GM18508 (cell line): Measurements from ENCODE around the gene MIGA1.
"Not testable (repeated sequence)": the region's sequence is repeated elsewhere in the genome, so short reads cannot be mapped to it uniquely, and the experiment has no call there.

Source experiments
- ATAC-seq: cut with Tn5 transposase; IDR thresholded peaks from one replicate; pipeline ENCODE4 v1.9.1; 2021; ENCODE audit warnings: moderate number of reproducible peaks; ENCODE audit not compliant: insufficient read depth, unreplicated experiment

Gene MIGA1

DNA sequence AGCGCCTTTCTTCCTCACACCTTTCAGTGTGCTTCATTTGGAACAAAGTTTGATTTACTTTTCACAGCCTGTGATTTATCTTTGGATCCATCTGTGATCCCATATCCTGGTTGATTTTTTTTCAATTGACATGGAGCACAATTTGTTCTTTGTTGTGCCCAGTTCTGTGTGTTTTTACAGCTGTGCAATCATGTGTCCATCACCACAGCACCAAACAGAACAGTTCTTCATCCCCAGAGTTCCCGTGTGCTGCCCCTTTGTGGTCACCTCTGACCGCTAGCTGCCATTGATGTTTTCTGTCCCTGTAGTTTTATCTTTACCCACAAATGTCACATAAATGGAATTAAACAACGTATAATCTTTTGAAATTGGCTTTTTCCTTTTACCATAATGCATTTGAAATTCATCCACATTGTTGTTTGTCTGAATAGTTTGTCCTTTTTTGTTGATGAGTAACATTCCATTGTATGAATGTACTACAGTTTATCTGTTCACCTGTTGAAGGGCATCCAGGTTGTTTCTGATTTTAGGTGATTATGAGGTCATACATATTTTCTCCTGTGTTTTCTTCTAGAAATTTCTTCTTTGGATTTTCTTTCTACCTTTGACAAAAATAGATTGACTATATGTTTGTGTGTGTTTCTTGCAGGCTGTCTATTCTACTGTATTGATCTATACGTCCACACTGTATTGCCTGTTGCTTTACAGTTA is 17.4 kb downstream of the MIGA1 start:
- ATAC-seq: no peak

DNA sequence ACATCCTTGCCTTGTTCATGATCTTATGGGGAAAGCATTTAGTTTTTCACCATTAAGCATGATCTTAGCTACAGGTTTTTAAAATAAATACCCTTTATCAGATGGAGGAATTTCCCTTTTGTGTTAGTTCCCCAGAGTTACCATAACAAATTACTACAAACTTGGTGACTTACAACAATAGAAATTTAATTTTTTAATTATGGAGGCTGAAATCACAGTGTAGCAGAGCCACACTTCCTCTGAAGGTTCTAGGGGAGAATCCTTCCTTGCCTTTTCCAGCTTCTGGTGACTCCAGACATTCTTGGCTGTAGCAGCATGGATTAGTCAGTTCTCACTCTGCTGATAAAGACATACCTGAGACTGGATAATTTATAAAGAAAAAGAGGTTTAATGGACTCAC is 18.5 kb downstream of the MIGA1 start:
- no peak for ATAC-seq

DNA sequence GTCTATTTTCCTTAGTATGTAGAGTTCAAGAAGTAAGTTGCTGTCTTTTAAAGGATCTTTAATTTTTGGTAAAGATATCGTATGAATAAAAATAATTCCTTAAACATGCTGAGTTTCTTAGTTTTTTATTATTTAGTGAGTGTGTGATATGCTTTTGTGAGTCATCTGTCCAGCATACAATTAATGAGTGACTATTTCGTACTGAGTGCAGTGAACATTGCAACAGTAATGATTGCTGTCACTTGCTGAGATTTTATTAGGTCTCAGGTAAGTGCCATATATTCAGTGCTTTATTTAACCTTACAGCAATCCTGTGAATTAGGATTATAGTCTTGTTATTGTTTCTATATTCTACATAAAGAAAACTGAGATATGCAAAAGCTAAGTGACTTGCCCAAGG is 22.6 kb downstream of the MIGA1 start:
- ATAC-seq: no peak

DNA sequence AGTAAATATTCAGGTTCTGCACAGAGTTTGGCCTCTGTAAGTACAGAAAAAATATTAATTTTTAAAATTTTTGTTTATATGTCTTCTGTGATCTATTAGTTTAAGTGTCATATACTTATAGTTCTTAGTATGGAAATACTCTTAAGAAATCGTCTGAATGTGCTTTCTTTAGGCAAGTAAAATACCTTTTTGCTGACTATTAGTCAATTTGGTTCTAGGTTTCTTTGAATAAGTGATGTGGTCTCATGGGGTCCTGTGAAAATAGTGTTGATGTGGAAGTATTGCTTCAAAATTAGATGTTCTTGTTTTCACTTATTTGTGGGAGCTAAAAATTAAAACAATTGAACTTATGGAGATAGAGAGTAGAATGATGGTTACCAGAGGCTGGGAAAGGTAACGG is 23.9 kb downstream of the MIGA1 start:
- ATAC-seq: no peak

DNA sequence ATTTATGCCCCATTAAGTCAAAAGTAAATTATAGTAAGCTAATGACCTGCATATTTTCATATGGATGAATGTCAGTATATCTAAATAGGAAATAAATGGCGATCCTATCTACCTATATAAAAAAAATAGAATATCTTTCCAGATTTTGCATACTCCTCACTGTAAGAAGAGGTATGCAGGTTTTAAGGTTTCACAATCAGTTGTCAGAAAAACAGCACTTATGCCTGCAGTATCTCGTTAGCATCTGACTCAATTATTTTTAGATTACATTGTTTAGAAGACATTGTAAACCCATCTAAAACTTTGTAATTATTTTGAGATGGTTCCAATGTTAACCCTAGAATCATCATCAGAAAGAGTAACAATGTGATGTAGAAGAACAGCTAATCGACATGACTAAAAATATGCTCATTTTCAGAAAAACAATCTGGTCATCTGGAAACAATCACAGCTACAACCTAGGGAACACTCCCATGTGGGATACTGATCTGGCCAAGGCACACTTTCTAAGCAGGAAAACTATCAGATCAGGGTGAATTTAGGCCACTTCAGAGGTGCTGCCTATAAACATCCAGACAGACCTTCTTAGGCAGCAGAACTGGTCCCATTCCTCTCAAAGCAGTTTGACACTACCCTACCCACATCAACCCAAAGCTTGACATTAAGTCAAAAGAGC is 30.5 kb downstream of the MIGA1 start:
- not testable (repeated sequence) for ATAC-seq

DNA sequence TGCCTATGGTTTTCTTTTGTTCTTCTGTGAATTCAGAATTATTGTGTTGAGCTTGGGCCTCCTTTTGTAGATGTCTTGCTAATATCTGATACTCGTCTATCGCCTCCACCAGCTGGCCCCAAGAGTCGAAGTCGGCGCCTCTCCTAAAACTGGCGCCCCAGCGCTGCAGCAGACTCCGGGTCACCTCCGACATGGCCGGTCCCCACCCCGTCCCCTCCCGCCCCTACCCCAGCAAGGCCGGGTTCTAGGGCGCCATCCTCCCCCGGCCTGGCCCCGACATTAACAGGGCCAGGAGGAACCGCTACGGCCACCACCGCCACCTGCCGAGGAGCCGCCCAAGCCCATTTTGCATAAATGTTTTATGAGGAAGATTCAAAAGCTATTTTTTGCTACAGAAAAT is 32.1 kb downstream of the MIGA1 start:
- ATAC-seq: not testable (repeated sequence)

DNA sequence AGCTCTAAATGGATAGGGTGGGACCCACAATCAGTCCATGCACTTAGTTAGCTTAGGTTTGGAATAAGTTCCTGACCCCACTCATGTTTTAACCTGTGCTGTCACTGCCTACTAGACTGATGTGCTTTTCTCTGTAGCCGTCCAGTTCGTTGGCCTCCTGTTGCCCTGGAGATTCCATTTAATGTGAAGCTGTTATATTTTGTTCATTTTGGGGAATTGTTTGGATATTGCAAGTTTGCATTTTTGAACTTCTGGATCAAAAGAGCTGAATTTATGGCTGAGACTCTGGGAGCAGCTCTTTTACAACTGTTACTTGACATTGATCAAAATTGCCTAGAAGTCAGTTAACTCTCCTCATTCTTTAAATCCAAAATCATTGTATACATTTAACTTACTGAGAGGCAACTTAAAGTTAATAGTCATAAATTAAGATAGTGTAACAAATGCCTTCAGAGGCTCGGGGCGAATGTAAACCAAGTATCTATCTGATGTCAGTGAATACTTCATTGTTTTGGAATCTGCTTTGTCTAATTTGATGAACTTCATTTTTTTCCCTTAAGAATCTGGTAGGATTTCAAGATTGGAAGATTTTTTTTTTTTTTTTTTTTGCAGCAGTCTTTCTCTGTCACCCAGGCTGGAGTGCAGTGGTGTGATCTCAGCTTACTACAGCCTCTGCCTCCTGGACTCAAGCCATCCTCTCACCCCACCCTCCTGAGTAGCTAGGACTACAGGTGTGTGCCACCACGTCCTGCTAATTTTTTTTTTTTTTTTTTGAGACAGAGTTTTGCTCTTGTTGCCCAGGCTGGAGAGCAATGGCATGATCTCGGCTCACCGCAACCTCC is 38.1 kb downstream of the MIGA1 start:
- ATAC-seq: no peak

DNA sequence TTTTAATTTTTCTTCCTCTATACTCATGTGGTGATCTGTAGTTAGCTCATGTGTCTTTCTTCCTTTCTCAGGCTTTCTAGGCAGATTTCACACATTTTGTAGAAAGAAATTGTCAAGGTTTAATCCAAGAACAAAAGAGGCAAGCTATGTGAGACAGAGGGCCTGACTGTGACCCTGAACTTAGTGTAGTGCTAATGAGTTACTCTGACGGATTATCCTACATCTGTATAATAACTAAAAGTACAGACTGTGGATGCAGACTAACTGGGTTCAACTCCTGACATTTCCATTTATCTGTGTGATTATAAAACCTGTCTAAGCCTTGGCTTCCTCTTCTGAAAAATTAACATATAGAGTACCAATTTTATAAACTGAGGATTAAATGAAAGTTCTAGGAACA is 40.7 kb downstream of the MIGA1 start:
- no peak for ATAC-seq

DNA sequence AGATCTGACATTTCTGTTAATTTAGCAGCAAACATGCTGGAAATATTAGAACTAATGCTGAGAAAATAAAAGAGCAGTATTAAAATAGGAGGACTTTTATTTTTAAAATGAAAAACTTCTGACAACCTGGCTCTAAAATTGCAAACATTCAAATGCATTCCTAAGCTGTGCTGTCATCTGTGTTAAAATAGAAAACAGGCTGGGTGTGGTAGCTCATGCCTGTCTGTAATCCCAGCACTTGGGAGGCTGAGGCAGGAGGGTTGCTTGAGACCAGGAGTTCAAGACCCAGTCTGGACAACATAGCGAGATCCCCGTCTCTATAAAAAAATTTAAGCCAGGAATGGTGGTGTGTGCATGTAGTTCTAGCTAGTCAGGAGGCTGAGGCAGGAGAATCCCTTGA is 44.6 kb downstream of the MIGA1 start:
- ATAC-seq: no peak

DNA sequence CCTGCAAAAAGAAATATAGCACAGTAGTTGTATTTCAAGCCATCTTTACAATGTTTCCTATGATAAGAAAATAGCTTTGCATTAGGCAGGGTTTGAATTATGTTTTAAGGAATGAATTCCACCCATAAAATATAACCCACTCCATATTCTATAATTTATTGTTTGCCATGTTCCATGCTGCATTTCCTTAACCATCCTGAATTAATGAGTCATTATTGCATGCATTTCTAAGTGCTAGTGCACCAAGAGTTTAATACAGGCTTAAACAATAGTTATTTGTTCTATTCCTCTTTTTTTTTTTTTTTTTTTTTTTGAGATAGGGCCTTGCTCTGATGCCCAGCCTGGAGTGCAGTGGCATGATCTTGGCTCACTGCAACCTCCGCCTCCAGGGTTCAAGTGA is 45.2 kb downstream of the MIGA1 start:
- ATAC-seq: no peak

DNA sequence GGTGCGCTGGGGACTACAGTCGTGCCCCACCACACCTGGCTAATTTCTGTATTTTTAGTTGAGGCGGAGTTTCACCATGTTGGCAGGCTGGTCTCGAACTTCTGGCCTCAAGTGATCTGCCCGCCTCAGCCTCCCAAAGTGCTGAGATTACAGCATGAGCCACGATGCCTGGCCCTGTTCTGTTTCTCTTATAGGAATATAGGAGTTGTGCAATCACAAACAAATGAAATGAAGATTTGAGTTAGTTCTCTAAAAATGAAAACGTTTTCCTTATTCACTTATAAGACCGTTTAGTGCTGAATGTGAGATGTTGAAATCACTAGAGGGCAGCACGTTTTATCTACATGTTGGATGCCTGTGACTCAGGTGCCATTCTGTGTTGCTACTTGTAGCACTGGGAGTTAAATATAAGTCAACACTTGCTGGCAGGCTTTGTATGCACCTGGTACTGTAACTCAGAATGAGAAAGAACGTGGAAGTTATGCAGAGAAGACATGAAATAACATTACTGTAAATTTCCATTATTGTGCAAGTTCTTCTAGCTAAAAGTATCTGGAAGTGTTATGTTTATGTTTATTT is 45.8 kb downstream of the MIGA1 start:
- no peak for ATAC-seq

DNA sequence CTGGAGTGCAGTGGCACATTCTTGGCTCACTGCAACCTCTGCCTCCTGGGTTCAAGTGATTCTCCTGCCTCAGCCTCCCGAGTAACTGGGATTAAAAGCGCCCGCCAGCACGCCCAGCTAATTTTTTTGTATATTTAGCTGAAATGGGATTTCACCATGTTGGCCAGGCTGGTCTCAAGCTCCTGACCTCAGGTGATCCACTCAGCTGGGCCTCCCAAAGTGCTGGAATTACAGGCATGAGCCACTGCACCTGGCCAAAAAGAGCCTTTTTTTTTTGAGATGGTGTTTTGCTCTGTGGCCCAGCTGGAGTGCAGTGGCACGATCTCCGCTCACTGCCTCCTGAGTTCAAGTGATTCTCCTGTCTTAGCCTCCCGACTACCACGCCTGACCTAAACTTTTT is 47.4 kb downstream of the MIGA1 start:
- ATAC-seq: not testable (repeated sequence)

DNA sequence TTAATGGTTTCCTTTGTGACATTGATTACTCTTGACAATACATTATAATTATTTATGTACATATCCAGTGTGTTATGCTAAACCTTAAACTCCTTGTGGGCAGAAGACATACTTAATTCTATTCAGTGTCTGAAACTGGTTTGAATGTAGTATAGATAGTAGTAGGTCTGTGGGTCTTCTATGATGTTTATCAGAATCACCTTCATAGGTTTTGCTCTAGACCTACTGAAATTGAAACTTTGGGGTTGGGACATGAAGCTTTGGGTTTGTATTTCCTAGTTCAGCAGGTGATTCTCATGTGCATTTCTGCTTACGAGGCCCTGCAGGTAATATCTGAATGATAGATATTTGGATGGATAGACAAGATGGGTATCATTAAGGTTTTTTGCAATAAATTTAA is 48.6 kb downstream of the MIGA1 start:
- no peak for ATAC-seq

DNA sequence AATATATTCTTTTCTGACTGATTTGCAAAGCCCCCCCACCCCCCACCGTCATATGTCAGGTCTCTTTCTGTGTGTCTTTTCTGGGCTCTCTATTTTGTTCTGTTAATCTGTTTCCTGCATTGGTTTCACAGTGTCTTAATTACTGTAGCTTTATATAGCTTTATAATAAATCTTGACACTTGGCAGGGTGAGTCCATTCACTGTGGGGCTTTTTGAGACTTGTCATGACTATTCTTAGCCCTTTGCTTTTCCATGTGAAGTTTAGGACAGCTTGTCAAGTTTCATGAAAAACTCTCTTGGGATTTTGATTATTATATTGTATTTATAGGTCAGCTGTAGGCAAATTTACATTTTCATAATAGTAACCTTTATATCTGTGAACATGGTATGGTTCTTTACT is 50.4 kb downstream of the MIGA1 start:
- no peak for ATAC-seq

DNA sequence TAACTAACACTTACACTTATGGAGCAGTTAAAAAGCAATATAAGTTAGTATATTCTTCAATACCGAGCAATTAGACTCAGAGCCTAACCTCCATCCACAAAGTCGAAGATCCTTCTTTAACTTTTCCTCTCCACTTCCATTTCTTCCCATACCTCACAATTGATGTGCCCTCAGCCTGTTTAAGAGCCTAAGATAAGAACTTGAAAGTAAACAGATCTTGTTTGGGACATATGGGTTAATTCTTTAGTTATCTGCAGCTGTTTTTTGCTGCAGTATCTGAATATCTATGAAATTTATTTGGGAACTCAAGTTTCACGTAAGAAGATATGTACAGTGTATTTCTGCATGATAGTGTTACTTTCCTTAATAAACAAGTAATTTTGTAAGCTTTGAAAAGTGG is 51.5 kb downstream of the MIGA1 start:
- ATAC-seq: no peak

DNA sequence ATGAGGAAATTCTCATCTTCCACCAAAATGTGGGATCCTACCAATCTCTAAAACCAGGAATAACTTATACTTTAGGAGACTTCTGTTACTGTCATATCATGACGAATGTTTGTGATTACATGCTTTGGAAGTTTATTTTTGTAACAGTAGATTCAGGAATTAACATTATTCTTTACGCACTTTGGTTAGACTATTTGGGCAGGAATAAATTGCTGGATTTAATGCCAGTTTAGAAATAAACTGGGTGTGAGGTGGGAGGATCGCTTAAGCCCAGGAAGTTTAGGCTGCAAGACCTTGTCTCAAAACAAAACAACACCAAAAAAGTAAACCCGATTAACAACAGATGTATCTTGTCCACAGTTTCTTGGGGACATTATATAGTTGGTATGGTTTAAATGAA is 52.1 kb downstream of the MIGA1 start:
- no peak for ATAC-seq

DNA sequence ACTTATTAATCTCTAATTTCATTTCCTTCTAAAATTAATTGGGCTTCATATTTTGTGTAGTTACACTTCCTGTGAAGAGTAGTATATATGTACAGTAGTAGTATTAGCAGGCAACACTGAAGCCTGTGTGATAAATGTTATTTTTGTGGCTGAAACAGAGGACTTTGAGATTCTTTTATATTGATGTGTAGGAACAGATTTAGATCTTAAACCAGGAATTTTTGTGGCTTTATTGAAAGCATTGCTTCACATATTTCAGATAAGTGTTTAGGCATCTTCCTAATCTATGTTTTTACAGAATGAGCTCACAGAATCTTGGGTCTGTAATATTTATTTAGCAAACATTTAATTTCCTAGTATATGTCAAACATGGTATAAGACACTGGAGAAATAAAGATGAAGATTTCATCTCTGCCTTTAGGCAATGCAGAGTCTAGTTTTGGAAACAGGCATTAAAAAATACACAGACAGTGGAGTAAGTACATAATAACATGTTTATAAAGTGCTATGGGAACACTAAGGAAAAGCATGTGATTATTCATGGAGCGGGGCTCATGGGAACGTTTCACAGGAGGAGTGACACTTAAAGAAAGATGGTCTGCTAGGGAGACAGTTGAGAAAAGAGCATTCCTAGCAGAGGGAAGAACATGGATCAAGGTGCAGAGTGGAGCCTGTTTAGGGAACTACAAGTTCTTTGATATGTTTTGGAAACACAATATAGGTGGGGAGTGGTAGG is 52.7 kb downstream of the MIGA1 start:
- ATAC-seq: no peak

DNA sequence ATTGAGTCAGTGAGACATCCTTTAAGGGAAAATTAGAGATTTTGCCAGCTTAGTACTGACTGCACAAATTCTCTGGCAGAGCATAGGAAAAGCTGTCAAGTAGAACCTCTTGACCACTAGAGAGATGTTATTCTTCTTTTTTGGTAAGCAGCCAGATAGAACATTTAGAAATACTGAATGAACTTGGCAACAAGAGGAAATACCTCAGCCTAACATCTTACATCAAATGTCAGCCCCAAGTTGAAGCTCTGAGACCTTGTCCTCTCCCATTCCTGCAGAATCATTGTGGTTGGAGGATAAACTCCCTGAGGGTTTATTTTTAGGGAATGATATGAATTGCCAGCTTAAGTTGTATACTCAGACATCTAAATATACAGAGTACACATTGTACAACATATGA is 53.5 kb downstream of the MIGA1 start:
- no peak for ATAC-seq

DNA sequence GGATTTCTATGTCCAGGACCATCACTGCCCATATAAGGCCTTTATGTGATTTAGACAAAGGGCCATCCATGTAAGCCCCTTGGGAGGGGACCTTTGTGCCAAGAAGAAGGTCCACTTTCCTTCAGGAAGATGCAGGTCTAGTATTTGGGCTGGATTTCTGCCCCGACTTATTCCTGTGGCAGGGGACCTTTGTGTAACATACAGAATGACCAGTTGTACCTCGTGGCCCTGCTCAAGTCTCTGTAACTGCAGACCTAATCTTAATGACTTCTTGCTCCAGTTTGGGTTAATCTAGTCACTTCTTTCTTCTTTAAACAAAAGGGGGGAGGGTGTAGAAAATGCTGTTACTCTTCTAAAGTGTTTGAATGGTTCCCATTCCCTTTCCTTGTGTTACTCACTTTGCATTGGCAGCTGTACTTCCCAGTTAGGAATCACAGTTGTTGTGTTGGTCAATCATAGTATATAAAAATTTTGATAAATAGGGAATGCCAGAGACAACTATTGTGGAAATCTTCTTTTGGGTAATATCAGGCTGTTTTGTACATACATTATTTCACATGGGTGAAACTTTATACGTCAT is 54.2 kb downstream of the MIGA1 start:
- ATAC-seq: no peak

DNA sequence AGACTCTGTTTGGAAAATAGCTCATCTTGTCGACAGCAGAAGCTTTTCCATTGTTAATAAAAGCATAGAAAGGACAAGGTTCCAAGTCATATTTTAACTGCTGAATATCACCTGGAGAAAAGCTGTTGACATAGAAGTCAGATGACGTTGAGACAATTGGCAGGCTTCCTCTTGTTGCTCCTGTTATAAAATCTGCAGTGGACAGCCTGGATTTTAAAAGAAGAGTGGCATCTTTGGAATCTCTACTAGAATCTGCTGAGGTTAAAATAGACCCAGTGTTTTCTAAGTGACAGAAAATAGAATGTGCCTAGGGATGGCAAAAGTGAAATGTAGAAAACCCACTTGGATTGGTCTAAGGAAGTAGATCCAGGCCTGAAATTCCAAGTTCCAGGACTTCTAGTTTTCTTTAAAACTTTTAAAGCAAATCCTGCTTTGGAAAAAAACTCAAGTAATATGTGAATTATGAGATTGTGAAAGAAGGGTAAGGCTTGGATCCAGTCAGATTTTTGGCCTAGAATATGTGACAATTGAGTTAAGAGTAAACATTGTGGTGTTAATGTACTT is 55.4 kb downstream of the MIGA1 start:
- ATAC-seq: no peak
